ENCODE results near the gene SH2D3A. TPM values are rescaled to one million over a fixed set of nuclear protein-coding genes. Genes with fewer than 3 reads are reported as not detected.
A peak's percentile ranks its signal among the peaks of the same experiment; 100 is the strongest.

The SH2D3A gene
- polyA plus RNA-seq, 3 donors = 0.11 TPM; not detected in 2

DNA sequence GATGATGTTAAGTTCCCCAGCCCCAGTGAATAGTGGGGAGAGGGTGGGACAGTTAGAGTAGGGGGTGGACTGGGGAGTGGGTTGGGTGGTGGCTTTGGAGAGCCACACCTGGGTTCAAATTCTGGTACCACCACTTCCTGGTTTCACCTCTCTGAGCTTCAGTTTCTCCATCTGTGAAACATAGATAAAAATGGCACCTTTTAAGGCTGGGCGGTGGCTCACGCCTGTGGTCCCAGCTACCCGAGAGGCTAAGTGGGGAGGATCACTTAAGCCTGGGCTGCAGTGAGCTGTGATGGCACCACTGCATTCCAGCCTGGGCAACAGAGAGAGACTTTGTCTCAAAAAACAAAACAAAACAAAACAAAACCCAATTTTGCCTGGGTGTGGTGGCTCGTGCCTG lies 11.2 kb upstream of the SH2D3A start:
- H3K4me1 Mint-ChIP-seq = peaks cover 56% of the 10 kb centered on the region
- Histone ChIP-seq H3K79me2 (ENCODE audit: insufficient read depth, low read length) (peaks cover 98% of the 10 kb centered on the region), H4K20me1 (ENCODE audit: insufficient read depth, low read length) (peaks cover 95% of the 10 kb centered on the region)

DNA sequence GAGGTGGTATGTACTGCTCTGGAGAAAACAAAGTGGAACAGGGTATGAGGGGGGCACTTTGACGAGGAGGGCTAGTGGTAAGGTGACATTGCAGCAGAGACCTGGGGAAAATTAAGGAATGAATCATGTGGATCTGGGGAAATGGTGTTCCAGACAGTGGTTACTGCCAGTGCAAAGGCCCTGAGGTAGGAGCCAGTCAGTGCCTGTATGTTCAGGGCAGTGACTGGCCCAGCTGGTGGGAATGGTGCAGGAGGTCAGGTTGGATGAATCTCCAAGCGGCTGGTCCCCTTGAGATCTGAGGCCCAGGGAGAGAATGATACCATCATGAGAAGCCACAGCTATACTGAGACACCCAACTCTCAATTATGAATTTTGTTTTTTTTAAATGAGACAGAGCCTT lies 10.2 kb upstream of the SH2D3A start:
- H3K27ac ChIP-seq (ENCODE audit: low read depth in 1 of 2, low read length in 2 of 2) = peak overlapping the region in 1 of 2 donors; percentile 62
- H3K27me3 Mint-ChIP-seq (ENCODE audit: low read depth in 3 of 3) = peaks cover 0 to 2% (median 1%) of the 10 kb centered on the region in 3 donors
- TF ChIP-seq, protein P1, sequence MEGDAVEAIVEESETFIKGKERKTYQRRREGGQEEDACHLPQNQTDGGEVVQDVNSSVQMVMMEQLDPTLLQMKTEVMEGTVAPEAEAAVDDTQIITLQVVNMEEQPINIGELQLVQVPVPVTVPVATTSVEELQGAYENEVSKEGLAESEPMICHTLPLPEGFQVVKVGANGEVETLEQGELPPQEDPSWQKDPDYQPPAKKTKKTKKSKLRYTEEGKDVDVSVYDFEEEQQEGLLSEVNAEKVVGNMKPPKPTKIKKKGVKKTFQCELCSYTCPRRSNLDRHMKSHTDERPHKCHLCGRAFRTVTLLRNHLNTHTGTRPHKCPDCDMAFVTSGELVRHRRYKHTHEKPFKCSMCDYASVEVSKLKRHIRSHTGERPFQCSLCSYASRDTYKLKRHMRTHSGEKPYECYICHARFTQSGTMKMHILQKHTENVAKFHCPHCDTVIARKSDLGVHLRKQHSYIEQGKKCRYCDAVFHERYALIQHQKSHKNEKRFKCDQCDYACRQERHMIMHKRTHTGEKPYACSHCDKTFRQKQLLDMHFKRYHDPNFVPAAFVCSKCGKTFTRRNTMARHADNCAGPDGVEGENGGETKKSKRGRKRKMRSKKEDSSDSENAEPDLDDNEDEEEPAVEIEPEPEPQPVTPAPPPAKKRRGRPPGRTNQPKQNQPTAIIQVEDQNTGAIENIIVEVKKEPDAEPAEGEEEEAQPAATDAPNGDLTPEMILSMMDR (IDR thresholded peaks at IDR 0.05) = no peak
- no peak overlapping the region for H2AFZ ChIP-seq (ENCODE audit: insufficient read depth, low read depth, low read length, poor library complexity, severe bottlenecking)
- peaks cover 40 to 55% of the 10 kb centered on the region in 2 donors for H3K36me3 Mint-ChIP-seq
- no peak overlapping the region for H3K4me3 Mint-ChIP-seq
- no peak overlapping the region for H3K9ac ChIP-seq (ENCODE audit: insufficient read depth, low read length, poor library complexity, severe bottlenecking)
- WGBS (ENCODE audit: insufficient coverage) = 88% methylated on average over 1 of the region's 2 CpGs
- no peaks in the 10 kb centered on the region for H3K9me3 ChIP-seq (replicated peaks in 1 of 2; ENCODE audit: control insufficient read depth in 1 of 2, insufficient read depth in 1 of 2, low read length in 2 of 2)
- peaks cover 94% of the 10 kb centered on the region for H4K20me1 ChIP-seq (ENCODE audit: insufficient read depth, low read length)
- peaks cover 16 to 64% of the 10 kb centered on the region in 2 donors for H3K36me3 ChIP-seq (replicated peaks in 1 of 2; ENCODE audit: control insufficient read depth in 1 of 2, insufficient read depth in 2 of 2, low read length in 2 of 2)
- H3K27me3 ChIP-seq (ENCODE audit: control insufficient read depth in 2 of 2, insufficient read depth in 2 of 2, low read length in 2 of 2) = no peaks in the 10 kb centered on the region
- H3K4me1 Mint-ChIP-seq = peaks cover 58% of the 10 kb centered on the region
- no peak overlapping the region for H3K4me3 ChIP-seq (replicated peaks in 1 of 3; ENCODE audit: low read depth in 2 of 3, low read length in 3 of 3)
- peak overlapping the region in 3 of 7 donors; percentile 3 to 41 (median 33) for H3K27ac Mint-ChIP-seq
- intact Hi-C loops (cut with micrococcal nuclease) = no loop called here
- peaks cover 98% of the 10 kb centered on the region for H3K79me2 ChIP-seq (ENCODE audit: insufficient read depth, low read length)
- no peak overlapping the region for H3K4me2 ChIP-seq (replicated peaks; ENCODE audit: extremely low read depth, low read length, poor library complexity, severe bottlenecking)
- peaks cover 0 to 6% (median 0%) of the 10 kb centered on the region in 7 donors for H3K9me3 Mint-ChIP-seq
- H3K4me1 ChIP-seq (ENCODE audit: control insufficient read depth in 1 of 2, insufficient read depth in 2 of 2, low read length in 2 of 2) = peaks cover 27 to 41% of the 10 kb centered on the region in 2 donors
- no peak for DNase-seq

More for the DNA sequence above, 11.2 kb upstream of the SH2D3A start:
- H3K36me3 Mint-ChIP-seq = peaks cover 40 to 60% of the 10 kb centered on the region in 2 donors
- H3K9me3 Mint-ChIP-seq = peaks cover 0 to 6% (median 0%) of the 10 kb centered on the region in 7 donors
- H3K4me1 ChIP-seq (ENCODE audit: control insufficient read depth in 1 of 2, insufficient read depth in 2 of 2, low read length in 2 of 2) = peaks cover 27 to 35% of the 10 kb centered on the region in 2 donors
- peak overlapping the region in 4 of 7 donors; percentile 31 to 84 (median 70) for H3K27ac Mint-ChIP-seq
- no peaks in the 10 kb centered on the region for H3K27me3 ChIP-seq (ENCODE audit: control insufficient read depth in 2 of 2, insufficient read depth in 2 of 2, low read length in 2 of 2)
- intact Hi-C loops (cut with micrococcal nuclease) = no loop called here
- H3K4me3 Mint-ChIP-seq = no peak overlapping the region
- peak overlapping the region in 1 of 2 donors; percentile 62 for H3K27ac ChIP-seq (ENCODE audit: low read depth in 1 of 2, low read length in 2 of 2)
- H3K27me3 Mint-ChIP-seq (ENCODE audit: low read depth in 3 of 3) = peaks cover 0 to 2% (median 1%) of the 10 kb centered on the region in 3 donors
- TF ChIP-seq, protein P1 (IDR thresholded peaks at IDR 0.05) = no peak
- peaks cover 16 to 68% of the 10 kb centered on the region in 2 donors for H3K36me3 ChIP-seq (replicated peaks in 1 of 2; ENCODE audit: control insufficient read depth in 1 of 2, insufficient read depth in 2 of 2, low read length in 2 of 2)
- no peak for DNase-seq
- H3K4me2 ChIP-seq (replicated peaks; ENCODE audit: extremely low read depth, low read length, poor library complexity, severe bottlenecking) = no peak overlapping the region
- H3K4me3 ChIP-seq (replicated peaks in 1 of 3; ENCODE audit: low read depth in 2 of 3, low read length in 3 of 3) = no peak overlapping the region
- no peak overlapping the region for H2AFZ ChIP-seq (ENCODE audit: insufficient read depth, low read depth, low read length, poor library complexity, severe bottlenecking)
- H3K9ac ChIP-seq (ENCODE audit: insufficient read depth, low read length, poor library complexity, severe bottlenecking) = peak overlapping the region; percentile 36
- H3K9me3 ChIP-seq (replicated peaks in 1 of 2; ENCODE audit: control insufficient read depth in 1 of 2, insufficient read depth in 1 of 2, low read length in 2 of 2) = no peaks in the 10 kb centered on the region
- WGBS (ENCODE audit: insufficient coverage) = 60% methylated on average over 1 of the region's 4 CpGs

All from CD14-positive monocyte (primary cell).